Adipocyte (in vitro differentiated cells): ENCODE results near the gene GYS1.
A peak's percentile ranks its signal among the peaks of the same experiment; 100 is the strongest.

Source experiments
- DNase-seq: peaks from one replicate; pipeline ENCODE4 v3.0.0-alpha.2; 2015; ENCODE audit warnings: low read depth
- H3K27me3 ChIP-seq: replicated peaks from 2 replicates; pipeline ENCODE4 v1.7.0; 2013; ENCODE audit warnings: mild to moderate bottlenecking, low read length, moderate library complexity; ENCODE audit not compliant: control insufficient read depth, insufficient read depth
- H3K36me3 ChIP-seq: 2 replicates; pipeline ENCODE4 v1.7.0; 2013; ENCODE audit warnings: low read length, mild to moderate bottlenecking, moderate library complexity; ENCODE audit not compliant: control insufficient read depth, insufficient read depth, severe bottlenecking
- H3K4me1 ChIP-seq: 2 replicates; pipeline ENCODE4 v1.7.0; 2013; ENCODE audit warnings: mild to moderate bottlenecking, low read length, moderate library complexity; ENCODE audit not compliant: control insufficient read depth, insufficient read depth
- H3K4me3 ChIP-seq: 2 replicates; pipeline ENCODE4 v1.7.0; 2013; ENCODE audit warnings: mild to moderate bottlenecking, low read length, moderate library complexity
- H3K9ac ChIP-seq: 2 replicates; pipeline ENCODE4 v1.7.0; 2013; ENCODE audit warnings: mild to moderate bottlenecking, low read length, moderate library complexity
- H3K9me3 ChIP-seq: 2 replicates; pipeline ENCODE4 v1.7.0; 2013; ENCODE audit warnings: mild to moderate bottlenecking, low read length, moderate library complexity; ENCODE audit not compliant: control insufficient read depth

GYS1 gene

DNA sequence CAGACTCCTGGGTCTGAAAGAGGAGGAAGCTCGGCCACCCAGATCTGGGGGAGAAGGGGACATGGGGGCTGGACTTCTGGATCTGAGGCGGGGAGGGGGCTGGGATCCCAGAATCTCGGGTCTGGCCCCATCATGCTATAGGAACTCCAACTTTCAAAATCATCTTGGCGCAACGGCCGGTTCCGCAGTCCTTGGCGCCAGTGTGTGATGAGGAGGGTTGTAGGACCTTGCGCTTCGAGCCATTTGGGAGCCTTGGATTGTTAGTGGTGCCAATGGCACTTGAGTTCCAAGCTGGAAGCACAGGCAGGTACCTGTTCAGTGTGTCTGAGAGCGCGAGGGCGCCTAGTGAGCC lies 902 bp upstream of the GYS1 start:
- peak; percentile 52 for DNase-seq
- Histone ChIP-seq H3K36me3 (peaks cover under 1% of the 10 kb centered on the region), H3K9me3 (no peaks in the 10 kb centered on the region), H3K27me3 (no peaks in the 10 kb centered on the region), H3K4me3 (peak overlapping the region; percentile 99), H3K9ac (peak overlapping the region; percentile 100), H3K4me1 (peaks cover 34% of the 10 kb centered on the region)

GRCh38 chr19:48992581-48993174 lies 431 bp downstream of the GYS1 start:
- DNase-seq, result peak; percentile 35
- peak overlapping the region; percentile 100 for H3K9ac ChIP-seq
- H3K4me3 ChIP-seq, result peak overlapping the region; percentile 99
- H3K9me3 ChIP-seq, result no peaks in the 10 kb centered on the region
- H3K36me3 ChIP-seq, result peaks cover 12% of the 10 kb centered on the region
- H3K4me1 ChIP-seq, result peaks cover 34% of the 10 kb centered on the region
- no peaks in the 10 kb centered on the region for H3K27me3 ChIP-seq

- Histone ChIP-seq H3K36me3 (peaks cover 17% of the 10 kb centered on the region), H3K4me1 (peaks cover 34% of the 10 kb centered on the region), H3K9me3 (no peaks in the 10 kb centered on the region), H3K27me3 (no peaks in the 10 kb centered on the region), H3K9ac (peak overlapping the region; percentile 100), H3K4me3 (peak overlapping the region; percentile 99)
- DNase-seq, result peak; percentile 90
These were observed 1.1 kb downstream of the GYS1 start for GRCh38 chr19:48991873-48992580.

DNA sequence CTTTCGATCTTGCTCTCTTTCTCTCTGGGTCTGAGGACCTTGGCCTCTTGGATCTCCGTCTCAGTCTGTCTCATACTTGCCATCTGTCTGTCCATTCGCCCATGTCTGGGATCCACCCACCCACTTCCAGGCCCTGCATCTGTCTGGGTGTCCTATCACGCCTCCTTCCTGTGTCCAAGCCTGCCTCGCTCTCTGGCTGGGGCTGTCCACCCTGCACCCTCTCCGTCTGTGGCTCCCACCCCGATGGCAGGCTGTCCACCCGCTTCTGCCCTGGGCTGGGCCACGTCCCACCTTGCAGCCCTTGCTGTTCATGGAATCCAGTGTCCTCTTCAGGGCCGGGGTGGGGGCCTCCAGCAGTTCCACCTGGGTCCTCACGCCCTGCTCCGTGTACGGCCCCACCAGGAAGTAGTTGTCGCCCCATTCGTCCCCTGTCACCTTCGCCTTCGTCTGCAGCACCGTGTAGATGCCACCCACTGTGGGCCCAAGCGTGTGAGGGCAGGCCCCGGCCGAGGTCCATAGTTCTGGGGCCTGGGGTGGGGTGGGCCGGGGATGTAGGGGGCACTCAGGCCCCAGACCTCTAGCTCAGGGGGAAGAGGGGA lies 2.0 kb downstream of the GYS1 start:
- DNase-seq, result no peak

GRCh38 chr19:48990400-48990799 lies 2.7 kb downstream of the GYS1 start:
- H3K9ac ChIP-seq, result peak overlapping the region; percentile 100
- no peaks in the 10 kb centered on the region for H3K9me3 ChIP-seq
- peak overlapping the region; percentile 99 for H3K4me3 ChIP-seq
- no peaks in the 10 kb centered on the region for H3K27me3 ChIP-seq
- no peak for DNase-seq
- H3K36me3 ChIP-seq, result peaks cover 33% of the 10 kb centered on the region
- peaks cover 34% of the 10 kb centered on the region for H3K4me1 ChIP-seq

More for the DNA sequence above, 2.0 kb downstream of the GYS1 start:
- no peaks in the 10 kb centered on the region for H3K9me3 ChIP-seq
- peak overlapping the region; percentile 100 for H3K9ac ChIP-seq
- H3K27me3 ChIP-seq, result no peaks in the 10 kb centered on the region
- peak overlapping the region; percentile 99 for H3K4me3 ChIP-seq
- peaks cover 26% of the 10 kb centered on the region for H3K36me3 ChIP-seq
- peaks cover 34% of the 10 kb centered on the region for H3K4me1 ChIP-seq

DNA sequence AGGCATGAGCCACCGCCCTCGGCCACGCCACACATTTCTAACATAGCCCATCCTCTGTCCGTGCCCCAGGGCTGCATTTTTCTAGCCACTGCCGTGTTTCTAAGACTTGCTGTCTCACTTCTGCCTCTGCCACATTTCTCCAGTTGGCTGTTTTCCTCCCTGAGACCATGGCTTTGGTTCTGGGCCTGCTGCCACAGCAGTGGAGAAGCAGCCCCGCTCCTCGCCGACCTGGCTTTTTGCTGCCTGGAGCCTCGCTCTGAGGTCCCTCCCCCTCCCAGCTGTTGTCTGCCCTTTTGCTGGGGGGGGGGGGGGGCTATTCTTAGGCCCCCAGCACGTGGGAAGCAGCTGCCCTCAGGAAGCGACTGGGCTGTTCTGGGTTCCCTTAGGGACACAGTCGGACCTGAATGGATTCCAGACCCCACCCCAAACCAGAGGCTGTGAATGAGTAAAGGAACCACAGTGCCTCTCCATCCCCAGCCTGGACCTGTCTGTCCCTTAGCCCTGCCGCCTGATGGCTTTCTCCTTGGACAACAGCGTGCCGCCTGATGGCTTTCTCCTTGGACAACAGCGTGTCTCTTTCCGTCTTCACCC lies 3.3 kb downstream of the GYS1 start:
- DNase-seq, result no peak
- Histone ChIP-seq H3K4me3 (peak overlapping the region; percentile 99), H3K4me1 (peaks cover 29% of the 10 kb centered on the region), H3K9me3 (no peaks in the 10 kb centered on the region), H3K36me3 (peaks cover 39% of the 10 kb centered on the region), H3K9ac (peak overlapping the region; percentile 100), H3K27me3 (no peaks in the 10 kb centered on the region)

DNA sequence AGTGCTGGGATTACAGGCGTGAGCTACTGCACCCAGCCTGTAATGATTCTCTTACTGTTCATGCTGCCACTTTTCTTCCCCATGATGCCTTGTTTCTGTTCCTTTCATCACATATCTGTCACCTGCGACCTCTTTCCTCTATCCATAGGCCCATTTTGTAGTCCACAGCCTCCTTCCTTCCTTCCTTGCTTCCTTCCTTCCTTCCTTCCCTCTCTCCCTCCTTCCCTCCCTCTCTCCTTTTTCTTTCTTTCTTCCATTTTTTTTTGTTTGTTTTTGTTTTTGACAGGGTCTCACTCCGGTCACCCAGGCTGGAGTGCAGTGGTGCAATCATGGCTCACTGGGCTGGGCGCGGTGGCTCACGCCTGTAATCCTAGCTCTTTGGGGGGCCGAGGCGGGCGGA lies 4.2 kb downstream of the GYS1 start:
- DNase-seq, result no peak
- no peak overlapping the region for H3K9ac ChIP-seq
- peaks cover 23% of the 10 kb centered on the region for H3K4me1 ChIP-seq
- no peaks in the 10 kb centered on the region for H3K27me3 ChIP-seq
- peaks cover 44% of the 10 kb centered on the region for H3K36me3 ChIP-seq
- no peaks in the 10 kb centered on the region for H3K9me3 ChIP-seq
- H3K4me3 ChIP-seq, result no peak overlapping the region

GRCh38 chr19:48988286-48988685 lies 4.8 kb downstream of the GYS1 start:
- no peak for DNase-seq
- H3K27me3 ChIP-seq, result no peaks in the 10 kb centered on the region
- peaks cover 50% of the 10 kb centered on the region for H3K36me3 ChIP-seq
- H3K4me1 ChIP-seq, result peaks cover 23% of the 10 kb centered on the region
- no peaks in the 10 kb centered on the region for H3K9me3 ChIP-seq
- H3K9ac ChIP-seq, result no peak overlapping the region
- H3K4me3 ChIP-seq, result no peak overlapping the region

GRCh38 chr19:48987323-48987722 lies 5.8 kb downstream of the GYS1 start:
- Histone ChIP-seq H3K9ac (peak overlapping the region; percentile 0), H3K4me3 (no peak overlapping the region), H3K36me3 (peaks cover 59% of the 10 kb centered on the region), H3K9me3 (no peaks in the 10 kb centered on the region), H3K4me1 (peaks cover 23% of the 10 kb centered on the region), H3K27me3 (no peaks in the 10 kb centered on the region)
- DNase-seq, result no peak

DNA sequence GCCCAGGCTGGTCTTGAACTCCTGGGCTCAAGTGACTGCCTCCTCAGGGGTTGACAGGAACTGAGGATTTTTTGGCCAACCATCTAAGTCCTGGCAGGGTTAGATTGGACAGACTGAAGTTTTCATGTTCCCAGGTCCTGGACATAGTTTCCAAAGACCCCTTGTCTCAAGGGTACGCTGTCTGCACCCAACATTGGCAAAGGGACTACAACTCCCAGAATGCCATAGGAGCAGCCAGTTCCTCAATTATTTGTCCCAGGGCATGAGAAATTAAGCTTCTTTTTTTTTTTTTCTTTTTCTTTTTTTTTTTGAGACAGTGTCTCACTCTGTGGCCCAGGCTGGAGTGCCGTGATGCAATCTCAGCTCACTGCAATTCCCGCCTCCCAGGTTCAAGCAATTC lies 6.9 kb downstream of the GYS1 start:
- H3K27me3 ChIP-seq, result no peaks in the 10 kb centered on the region
- H3K9me3 ChIP-seq, result no peaks in the 10 kb centered on the region
- no peak overlapping the region for H3K4me3 ChIP-seq
- peaks cover 17% of the 10 kb centered on the region for H3K4me1 ChIP-seq
- no peak for DNase-seq
- H3K9ac ChIP-seq, result no peak overlapping the region
- peaks cover 70% of the 10 kb centered on the region for H3K36me3 ChIP-seq

DNA sequence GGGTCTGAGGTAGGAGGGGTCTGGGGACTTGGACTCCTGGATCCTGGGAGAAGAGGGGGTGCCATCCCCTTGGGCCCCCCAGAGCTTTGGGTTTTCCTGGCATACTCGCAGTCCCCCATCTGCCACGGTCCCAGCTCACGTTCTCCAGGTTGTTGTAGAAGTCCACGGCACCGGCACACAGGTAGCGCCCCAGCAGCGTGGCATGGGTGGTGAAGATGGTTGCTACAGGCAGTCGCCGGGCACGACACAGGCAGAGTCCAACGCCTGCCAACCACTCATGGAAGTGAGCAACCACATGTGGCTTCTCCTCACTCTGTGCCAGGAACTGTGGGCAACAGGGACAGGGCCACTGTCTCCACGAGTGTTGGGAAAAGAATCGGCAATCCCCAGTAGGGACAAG lies 7.4 kb downstream of the GYS1 start:
- peaks cover 12% of the 10 kb centered on the region for H3K4me1 ChIP-seq
- DNase-seq, result no peak
- no peak overlapping the region for H3K9ac ChIP-seq
- H3K4me3 ChIP-seq, result no peak overlapping the region
- no peaks in the 10 kb centered on the region for H3K9me3 ChIP-seq
- peaks cover 71% of the 10 kb centered on the region for H3K36me3 ChIP-seq
- no peaks in the 10 kb centered on the region for H3K27me3 ChIP-seq
